Measurements from ENCODE around the gene TRIM10.
A peak's percentile ranks its signal among the peaks of the same experiment; 100 is the strongest.

The TRIM10 gene

GRCh38 chr6:30102414-30102969 is 58.5 kb downstream of the TRIM10 start:
- DNase-seq (ENCODE audit: low read depth) = peak; percentile 65
- H3K4me3 ChIP-seq (ENCODE audit: low read depth, low read length) = peak overlapping the region; percentile 45
